GM12864 (cell line): Measurements from ENCODE around the gene NRARP.

Source experiments
- DNase-seq: peaks from one replicate; pipeline ENCODE4 v3.0.0-alpha.2; 2011; ENCODE audit warnings: low read depth
- H3K4me3 ChIP-seq: 2 replicates; pipeline ENCODE4 v1.5.1; 2011; ENCODE audit warnings: mild to moderate bottlenecking, low read depth, low read length, control low read depth
- TF ChIP-seq, protein P1 (sequence below): IDR thresholded peaks from 2 replicates; pipeline ENCODE4 v1.5.1; 2011; ENCODE audit warnings: low read depth, mild to moderate bottlenecking, moderate library complexity, low read length, control low read depth, inconsistent platforms; ENCODE audit errors: missing control alignments

Gene NRARP

DNA sequence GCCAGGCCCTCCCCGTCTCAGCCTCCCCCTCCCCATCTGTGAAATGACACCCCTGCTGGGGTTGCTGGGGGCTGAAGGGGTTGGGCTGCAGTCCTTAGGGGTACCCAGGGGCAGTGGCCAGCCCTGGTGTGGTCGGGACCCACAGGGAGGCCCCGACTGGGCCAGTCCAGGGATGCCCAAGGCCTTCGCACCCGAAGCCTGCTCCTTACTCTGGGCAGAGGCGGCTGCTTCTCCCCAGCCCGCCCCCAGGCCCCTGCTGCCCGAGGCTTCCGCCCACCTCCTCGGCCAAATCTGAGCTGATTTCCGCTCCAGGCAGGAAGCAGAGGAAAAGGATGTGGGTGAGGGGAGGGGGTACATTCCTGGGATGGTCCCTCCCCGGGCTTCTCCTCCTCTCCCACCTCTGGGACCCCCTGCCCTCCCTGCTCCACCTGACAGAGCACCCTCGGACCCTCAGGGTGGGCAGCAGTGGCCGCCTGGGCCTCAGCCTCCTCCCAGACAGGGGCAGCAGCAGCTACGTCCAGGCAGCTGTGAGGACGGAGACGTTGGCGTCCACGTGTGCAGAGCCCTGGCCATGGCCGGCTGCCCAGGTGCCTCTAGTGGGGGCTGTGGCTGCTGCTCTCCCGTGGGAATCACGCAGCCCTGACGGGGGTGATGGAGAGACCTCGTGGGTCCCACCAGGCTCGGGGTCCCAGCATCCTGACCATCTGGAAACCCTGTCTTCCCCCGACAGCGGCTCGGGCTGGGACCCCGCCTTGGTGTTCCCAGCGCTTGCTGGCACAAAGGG lies 4.2 kb upstream of the NRARP start:
- no peak overlapping the region for H3K4me3 ChIP-seq
- TF ChIP-seq, protein P1, sequence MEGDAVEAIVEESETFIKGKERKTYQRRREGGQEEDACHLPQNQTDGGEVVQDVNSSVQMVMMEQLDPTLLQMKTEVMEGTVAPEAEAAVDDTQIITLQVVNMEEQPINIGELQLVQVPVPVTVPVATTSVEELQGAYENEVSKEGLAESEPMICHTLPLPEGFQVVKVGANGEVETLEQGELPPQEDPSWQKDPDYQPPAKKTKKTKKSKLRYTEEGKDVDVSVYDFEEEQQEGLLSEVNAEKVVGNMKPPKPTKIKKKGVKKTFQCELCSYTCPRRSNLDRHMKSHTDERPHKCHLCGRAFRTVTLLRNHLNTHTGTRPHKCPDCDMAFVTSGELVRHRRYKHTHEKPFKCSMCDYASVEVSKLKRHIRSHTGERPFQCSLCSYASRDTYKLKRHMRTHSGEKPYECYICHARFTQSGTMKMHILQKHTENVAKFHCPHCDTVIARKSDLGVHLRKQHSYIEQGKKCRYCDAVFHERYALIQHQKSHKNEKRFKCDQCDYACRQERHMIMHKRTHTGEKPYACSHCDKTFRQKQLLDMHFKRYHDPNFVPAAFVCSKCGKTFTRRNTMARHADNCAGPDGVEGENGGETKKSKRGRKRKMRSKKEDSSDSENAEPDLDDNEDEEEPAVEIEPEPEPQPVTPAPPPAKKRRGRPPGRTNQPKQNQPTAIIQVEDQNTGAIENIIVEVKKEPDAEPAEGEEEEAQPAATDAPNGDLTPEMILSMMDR, result no peak
- no peak for DNase-seq

DNA sequence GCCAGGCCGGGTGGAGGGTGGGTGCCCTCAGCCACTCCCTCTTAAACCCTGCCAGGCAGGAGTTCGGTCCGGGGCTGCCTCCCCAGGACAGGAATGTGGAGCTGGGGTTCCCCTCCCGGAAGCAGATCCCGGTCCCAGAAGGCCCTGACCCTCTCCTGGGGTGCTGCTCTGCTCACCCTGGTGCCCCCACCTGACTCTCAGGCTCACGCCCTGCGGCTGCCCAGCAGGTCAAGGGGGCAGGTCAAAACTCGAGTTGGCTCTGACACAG lies 3.7 kb upstream of the NRARP start:
- TF ChIP-seq, protein P1, result no peak
- no peak for DNase-seq
- no peak overlapping the region for H3K4me3 ChIP-seq

DNA sequence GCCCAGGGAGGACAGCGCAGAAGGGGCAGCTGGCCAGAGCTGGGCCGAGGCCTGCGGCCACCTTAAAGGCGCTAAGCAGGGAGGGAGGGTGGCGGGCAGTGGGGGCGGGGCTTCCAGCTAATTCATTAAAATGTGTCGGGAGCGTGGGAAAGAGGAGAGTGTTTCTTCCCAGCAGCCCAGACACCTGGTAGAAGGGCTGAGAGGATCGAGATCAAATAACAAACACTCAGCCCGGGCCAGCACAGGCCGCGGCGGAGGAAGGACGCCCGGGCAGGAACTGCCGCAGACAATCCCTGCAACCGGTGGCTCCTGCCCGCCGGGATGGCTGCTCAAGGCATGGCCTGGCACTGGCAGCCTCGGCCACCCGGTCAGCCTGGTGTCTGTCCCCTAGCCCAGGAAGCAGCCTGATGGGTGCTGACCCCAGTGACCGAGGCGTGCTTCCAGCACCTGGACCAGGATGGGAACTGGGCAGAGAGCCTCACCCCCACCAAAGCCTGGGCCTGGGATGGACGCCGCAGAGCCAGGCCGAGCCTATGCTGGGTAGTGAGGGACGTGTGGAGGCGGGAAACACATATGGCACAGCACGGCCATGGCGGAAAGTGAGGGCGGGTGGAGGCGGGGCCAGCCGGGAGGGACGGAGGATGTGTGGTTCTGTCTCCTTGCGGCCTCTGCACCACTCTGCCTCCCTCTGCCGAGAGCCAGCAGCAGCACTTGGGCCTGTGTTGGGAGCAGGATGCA lies 3.2 kb upstream of the NRARP start:
- TF ChIP-seq, protein P1, result no peak
- H3K4me3 ChIP-seq, result no peak overlapping the region
- DNase-seq, result no peak

DNA sequence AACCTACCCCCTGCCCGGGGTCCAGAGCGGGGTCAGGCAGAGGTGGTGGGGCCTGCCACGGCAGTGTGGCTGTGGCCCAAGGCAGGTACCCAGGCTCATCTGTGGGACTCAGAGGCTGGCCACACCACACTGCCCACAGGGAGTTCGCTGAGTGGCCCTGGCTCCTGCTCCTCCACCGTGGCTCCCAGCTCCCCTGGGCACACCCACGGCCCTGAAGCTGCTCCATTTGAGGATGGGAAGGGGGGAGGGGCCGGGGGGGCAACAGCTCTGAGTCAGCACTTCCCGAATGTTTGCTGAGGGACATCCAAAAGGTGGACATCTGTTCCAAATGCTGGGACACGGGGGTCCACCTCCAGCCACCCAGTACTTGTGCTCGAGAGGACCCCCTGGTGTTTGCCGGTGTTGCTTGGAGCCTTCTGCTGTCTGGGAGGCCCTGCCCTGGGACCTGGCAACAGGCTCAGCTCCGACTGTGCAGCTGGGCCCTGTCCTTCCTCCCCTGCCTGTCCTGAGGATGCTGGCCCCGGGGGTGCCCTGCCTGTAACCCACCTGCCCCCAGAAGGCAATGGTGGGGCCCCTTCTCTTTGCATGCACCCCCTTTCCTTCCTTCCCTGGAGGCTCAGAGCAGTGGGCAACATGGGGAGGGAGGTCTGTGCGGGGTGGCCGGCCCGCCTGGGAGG lies 2.5 kb upstream of the NRARP start:
- TF ChIP-seq, protein P1, result peak; percentile 33
- H3K4me3 ChIP-seq, result no peak overlapping the region
- DNase-seq, result no peak

DNA sequence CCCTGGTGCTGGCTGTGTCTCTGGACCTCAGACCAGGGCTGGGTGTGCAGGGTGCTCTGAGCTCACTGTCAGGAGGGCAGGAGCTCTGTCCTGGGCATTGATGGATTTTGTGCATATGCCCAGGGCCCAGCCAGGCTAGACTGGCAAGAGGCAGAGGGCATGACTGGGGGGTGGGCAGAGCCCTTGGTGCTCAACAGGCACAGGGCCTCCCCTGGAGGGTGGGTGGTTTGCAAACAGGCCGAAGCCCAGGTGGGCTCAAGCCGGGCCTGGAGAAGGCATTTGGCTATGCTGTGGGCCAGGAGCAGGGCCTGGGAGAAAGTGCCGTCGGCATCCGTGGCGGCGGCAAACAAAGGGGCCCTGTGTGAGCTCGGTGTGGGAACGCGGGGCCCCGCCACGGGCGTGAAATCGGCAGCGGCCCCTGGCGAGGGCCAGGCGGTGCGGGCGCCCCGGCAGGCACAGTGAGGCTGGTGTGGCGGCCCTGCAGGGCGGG lies 1.9 kb upstream of the NRARP start:
- TF ChIP-seq, protein P1, result no peak
- no peak overlapping the region for H3K4me3 ChIP-seq
- DNase-seq, result no peak

DNA sequence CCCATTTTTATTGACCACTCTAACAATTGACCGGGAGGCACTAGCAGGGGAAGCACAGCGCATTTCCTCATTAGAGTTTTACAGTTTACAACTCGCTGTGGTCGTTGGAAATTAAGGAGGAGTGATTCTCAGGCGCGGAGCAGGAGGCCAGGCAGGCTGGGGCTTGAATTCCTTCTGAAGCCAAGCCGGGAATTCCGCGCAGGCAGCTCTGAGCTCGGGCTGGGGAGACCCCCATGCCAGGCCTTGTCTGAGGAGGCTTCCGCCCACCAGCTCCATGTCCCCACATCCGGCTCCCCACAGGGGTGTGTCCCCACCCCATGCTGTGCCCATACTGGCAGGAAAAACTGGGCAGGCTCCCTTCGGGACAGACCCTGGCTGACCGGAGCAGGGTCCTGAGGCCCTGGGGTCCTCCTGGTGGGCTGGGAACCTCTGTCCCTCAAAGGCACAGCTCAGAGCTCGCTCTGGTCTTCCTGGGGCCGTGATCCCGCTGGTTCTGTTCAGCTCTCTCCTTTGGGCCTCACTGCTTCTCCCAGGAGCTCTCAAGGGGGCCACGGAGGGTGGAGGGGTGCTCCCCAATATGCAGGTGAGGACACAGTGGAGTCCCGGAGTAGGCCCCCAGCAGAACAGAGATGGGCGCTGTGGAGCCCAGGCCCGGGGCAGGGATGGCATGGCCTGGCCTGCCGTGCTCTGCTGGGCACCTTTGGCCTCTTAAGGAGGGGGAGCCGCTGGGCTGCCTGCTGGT lies 1.3 kb upstream of the NRARP start:
- DNase-seq, result no peak
- TF ChIP-seq, protein P1, result no peak
- H3K4me3 ChIP-seq, result no peak overlapping the region
